ENCODE data around the gene GPBP1. TPM values are rescaled to one million over a fixed set of nuclear protein-coding genes. Genes with fewer than 3 reads are reported as not detected.
"Not testable (repeated sequence)": the region's sequence is repeated elsewhere in the genome, so short reads cannot be mapped to it uniquely, and the experiment has no call there.

GPBP1 gene
- total RNA-seq, 1 donor from 2014 or later, result 45.6 TPM

DNA sequence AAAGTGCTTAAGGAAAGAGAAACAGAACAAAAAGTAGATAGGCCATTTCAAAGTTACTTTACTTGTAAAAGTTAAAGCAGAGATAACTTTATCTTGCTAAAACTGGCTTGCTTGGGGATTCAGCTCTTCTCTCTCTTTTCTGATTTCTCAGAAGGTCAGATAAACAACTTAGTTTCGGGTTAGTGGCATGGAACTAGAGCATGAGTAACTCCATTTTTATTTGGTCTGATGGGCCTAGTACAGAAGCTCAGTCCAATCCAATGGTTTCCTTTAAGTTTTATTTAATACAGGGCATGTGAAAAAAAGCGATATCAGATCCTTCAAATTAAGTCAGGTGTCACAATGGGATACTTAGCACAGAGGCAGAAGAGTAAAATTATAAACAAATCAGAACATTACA lies 18.8 kb upstream of the GPBP1 start:
- peaks cover 7% of the 10 kb centered on the region for H3K9me3 Mint-ChIP-seq (ENCODE audit: low read depth)
- no peak overlapping the region for H3K4me3 Mint-ChIP-seq (ENCODE audit: unreplicated experiment)
- TF ChIP-seq, protein P1, sequence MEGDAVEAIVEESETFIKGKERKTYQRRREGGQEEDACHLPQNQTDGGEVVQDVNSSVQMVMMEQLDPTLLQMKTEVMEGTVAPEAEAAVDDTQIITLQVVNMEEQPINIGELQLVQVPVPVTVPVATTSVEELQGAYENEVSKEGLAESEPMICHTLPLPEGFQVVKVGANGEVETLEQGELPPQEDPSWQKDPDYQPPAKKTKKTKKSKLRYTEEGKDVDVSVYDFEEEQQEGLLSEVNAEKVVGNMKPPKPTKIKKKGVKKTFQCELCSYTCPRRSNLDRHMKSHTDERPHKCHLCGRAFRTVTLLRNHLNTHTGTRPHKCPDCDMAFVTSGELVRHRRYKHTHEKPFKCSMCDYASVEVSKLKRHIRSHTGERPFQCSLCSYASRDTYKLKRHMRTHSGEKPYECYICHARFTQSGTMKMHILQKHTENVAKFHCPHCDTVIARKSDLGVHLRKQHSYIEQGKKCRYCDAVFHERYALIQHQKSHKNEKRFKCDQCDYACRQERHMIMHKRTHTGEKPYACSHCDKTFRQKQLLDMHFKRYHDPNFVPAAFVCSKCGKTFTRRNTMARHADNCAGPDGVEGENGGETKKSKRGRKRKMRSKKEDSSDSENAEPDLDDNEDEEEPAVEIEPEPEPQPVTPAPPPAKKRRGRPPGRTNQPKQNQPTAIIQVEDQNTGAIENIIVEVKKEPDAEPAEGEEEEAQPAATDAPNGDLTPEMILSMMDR (IDR thresholded peaks at IDR 0.05), result no peak
- H3K36me3 Mint-ChIP-seq (ENCODE audit: low read depth), result peaks cover 2% of the 10 kb centered on the region
- H3K27me3 Mint-ChIP-seq (ENCODE audit: low read depth), result no peaks in the 10 kb centered on the region
- peaks cover 9% of the 10 kb centered on the region for H3K4me1 Mint-ChIP-seq (ENCODE audit: low read depth)
- H3K27ac Mint-ChIP-seq (ENCODE audit: unreplicated experiment), result no peak overlapping the region
- no peak for DNase-seq (ENCODE audit: low spot score)

DNA sequence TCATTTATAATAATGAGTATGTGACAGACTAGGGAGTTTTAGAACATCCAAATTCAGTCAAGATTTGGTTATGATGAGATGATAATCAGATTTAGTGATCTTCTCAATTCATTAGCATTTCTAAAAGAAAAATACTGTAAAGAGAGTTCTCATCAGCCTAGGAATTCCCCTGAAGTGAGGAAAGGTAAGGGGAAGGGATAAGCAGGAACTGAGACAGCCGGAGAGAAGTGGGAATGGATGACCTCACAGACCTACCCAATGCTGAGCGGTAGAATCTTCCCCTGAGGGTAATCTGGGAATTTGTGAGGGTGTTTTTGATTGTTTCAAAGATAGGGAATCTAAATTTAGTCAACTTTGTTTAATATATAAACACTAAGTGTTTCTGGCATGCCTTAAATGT lies 16.7 kb upstream of the GPBP1 start:
- Mint-ChIP-seq H3K9me3 (ENCODE audit: low read depth) (peaks cover 7% of the 10 kb centered on the region), H3K27ac (ENCODE audit: unreplicated experiment) (no peak overlapping the region), H3K36me3 (ENCODE audit: low read depth) (peaks cover 2% of the 10 kb centered on the region), H3K27me3 (ENCODE audit: low read depth) (no peaks in the 10 kb centered on the region), H3K4me3 (ENCODE audit: unreplicated experiment) (no peak overlapping the region), H3K4me1 (ENCODE audit: low read depth) (peaks cover 9% of the 10 kb centered on the region)
- DNase-seq (ENCODE audit: low spot score), result no peak
- TF ChIP-seq, protein P1 (IDR thresholded peaks at IDR 0.05), result no peak

DNA sequence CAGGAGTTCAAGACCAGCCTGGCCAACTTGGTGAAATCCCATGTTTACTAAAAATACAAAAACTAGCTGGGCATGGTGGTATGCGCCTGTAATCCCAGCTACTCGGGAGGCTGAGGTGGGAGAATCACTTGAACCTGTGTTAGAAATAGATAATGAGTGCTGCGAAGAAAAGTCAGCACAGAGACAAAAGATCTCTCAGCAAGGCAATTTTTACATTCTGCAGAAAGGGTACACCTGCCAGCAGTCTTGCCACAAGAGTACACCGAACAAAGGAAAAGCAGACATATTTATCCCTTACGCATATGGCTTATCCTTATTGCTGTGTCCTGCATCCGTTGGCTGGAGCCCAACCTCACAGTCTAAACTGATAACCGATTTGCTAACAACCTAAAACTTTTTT lies 16.2 kb upstream of the GPBP1 start:
- Mint-ChIP-seq H3K4me3 (ENCODE audit: unreplicated experiment) (no peak overlapping the region), H3K9me3 (ENCODE audit: low read depth) (peaks cover 7% of the 10 kb centered on the region)

DNA sequence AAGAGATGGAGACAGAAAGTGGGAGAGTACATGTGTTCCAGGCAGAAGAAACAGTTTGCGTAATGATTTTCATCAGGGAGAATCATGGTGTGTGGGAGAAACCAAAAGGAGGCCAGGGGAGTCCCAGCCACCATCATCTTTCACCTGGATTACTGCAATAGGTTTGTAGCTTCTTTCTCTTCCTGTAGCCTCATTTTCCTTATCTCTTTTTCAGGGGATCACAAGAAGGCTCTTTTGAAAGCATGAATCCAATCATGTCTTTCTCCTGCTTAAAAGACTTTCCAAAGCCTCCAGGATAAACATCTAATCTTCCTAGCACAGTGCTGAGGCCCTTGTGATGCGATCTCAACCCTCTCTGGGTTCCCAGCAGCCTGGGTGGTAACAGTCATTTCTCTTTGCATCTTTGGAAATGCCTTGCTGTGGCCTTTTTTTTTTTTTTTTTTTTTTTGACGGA lies 10.3 kb upstream of the GPBP1 start:
- no peak for DNase-seq (ENCODE audit: low spot score)
- H3K36me3 Mint-ChIP-seq (ENCODE audit: low read depth), result no peaks in the 10 kb centered on the region
- H3K9me3 Mint-ChIP-seq (ENCODE audit: low read depth), result no peaks in the 10 kb centered on the region
- peaks cover 3% of the 10 kb centered on the region for H3K4me1 Mint-ChIP-seq (ENCODE audit: low read depth)
- H3K27ac Mint-ChIP-seq (ENCODE audit: unreplicated experiment), result no peak overlapping the region
- TF ChIP-seq, protein P1 (IDR thresholded peaks at IDR 0.05), result no peak
- no peaks in the 10 kb centered on the region for H3K27me3 Mint-ChIP-seq (ENCODE audit: low read depth)
- H3K4me3 Mint-ChIP-seq (ENCODE audit: unreplicated experiment), result no peak overlapping the region

More for the DNA sequence above, 16.2 kb upstream of the GPBP1 start:
- TF ChIP-seq, protein P1 (IDR thresholded peaks at IDR 0.05), result no peak
- peaks cover 2% of the 10 kb centered on the region for H3K36me3 Mint-ChIP-seq (ENCODE audit: low read depth)
- H3K27ac Mint-ChIP-seq (ENCODE audit: unreplicated experiment), result no peak overlapping the region
- no peaks in the 10 kb centered on the region for H3K27me3 Mint-ChIP-seq (ENCODE audit: low read depth)
- no peak for DNase-seq (ENCODE audit: low spot score)
- peaks cover 9% of the 10 kb centered on the region for H3K4me1 Mint-ChIP-seq (ENCODE audit: low read depth)

DNA sequence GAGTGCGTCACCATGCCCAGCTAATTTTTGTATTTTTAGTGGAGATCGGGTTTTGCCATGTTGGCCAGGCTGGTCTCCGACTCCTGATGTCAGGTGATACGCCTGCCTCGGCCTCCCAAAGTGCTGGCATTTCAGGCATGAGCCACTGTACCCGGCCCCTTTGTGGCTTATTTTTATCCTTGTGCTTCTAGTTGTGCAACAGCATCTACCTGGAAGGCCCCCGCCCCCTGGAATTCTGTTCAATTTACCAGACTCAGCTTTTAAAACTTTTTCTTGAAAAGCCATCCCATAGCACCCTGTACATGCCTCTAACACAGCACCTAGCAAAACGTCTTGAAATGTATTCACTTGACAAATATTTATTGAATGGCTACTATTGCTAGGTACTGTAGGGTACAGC lies 9.7 kb upstream of the GPBP1 start:
- TF ChIP-seq, protein P1 (IDR thresholded peaks at IDR 0.05), result no peak
- DNase-seq (ENCODE audit: low spot score), result no peak
- H3K9me3 Mint-ChIP-seq (ENCODE audit: low read depth), result no peaks in the 10 kb centered on the region
- H3K4me1 Mint-ChIP-seq (ENCODE audit: low read depth), result peaks cover 1% of the 10 kb centered on the region
- H3K27me3 Mint-ChIP-seq (ENCODE audit: low read depth), result no peaks in the 10 kb centered on the region
- no peak overlapping the region for H3K27ac Mint-ChIP-seq (ENCODE audit: unreplicated experiment)
- H3K4me3 Mint-ChIP-seq (ENCODE audit: unreplicated experiment), result no peak overlapping the region
- H3K36me3 Mint-ChIP-seq (ENCODE audit: low read depth), result no peaks in the 10 kb centered on the region

DNA sequence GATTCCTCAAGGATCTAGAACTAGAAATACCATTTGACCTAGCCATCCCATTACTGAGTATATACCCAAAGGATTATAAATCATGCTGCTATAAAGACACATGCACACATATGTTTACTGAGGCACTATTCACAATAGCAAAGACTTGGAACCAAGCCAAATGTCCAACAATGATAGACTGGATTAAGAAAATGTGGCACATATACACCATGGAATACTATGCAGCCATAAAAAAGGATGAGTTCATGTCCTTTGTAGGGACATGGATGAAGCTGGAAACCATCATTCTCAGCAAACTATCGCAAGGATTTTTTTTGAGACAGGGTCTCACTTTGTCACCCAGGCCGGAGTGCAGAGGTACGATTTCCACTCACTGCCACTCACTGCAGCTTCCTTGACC lies 8.7 kb upstream of the GPBP1 start:
- H3K36me3 Mint-ChIP-seq (ENCODE audit: low read depth); H3K9me3 Mint-ChIP-seq (ENCODE audit: low read depth); H3K27me3 Mint-ChIP-seq (ENCODE audit: low read depth); H3K27ac Mint-ChIP-seq (ENCODE audit: unreplicated experiment); DNase-seq (ENCODE audit: low spot score); H3K4me3 Mint-ChIP-seq (ENCODE audit: unreplicated experiment); H3K4me1 Mint-ChIP-seq (ENCODE audit: low read depth): not testable (repeated sequence)

All from chondrocyte (in vitro differentiated cells).